K562 (cell line): Measurements from ENCODE around the gene SMC5. TPM values are rescaled to one million over a fixed set of nuclear protein-coding genes. Genes with fewer than 3 reads are reported as not detected.
A peak's percentile ranks its signal among the peaks of the same experiment; 100 is the strongest.

ENCODE experiments used
- ATAC-seq: fragments of 200-7000 bp; cut with Tn5 transposase; 3 replicates; pipeline ENCODE4 v1.9.1; 2020; ENCODE audit warnings: moderate library complexity
- BruUV-seq: library from RNA; stranded (reverse); fragments of 400-500 nt; replicated peaks from 2 replicates; lab custom pipeline; 2021; lab: Mats Ljungman, UMichigan
- CTCF ChIA-PET: fragments of 300-600 bp; formaldehyde crosslinking; extraction: SDS; loops from one replicate; lab custom pipeline; 2021; ENCODE audit warnings: low intra/inter-chr PET ratio; lab: Yijun Ruan, JAX
- POLR2A ChIA-PET: fragments of 300-600, 350-650 bp; sonication (Branson Sonifier 250); formaldehyde crosslinking; extraction: SDS; loops from one replicate; lab custom pipeline; 2021; ENCODE audit warnings: antibody characterized with exemption, inconsistent platforms; lab: Yijun Ruan, JAX
- DNase-seq, 4 experiments: peaks; one replicate each; pipeline versions ENCODE4 v3.0.0 to v3.0.0-alpha.2; 2011 to 2018; ENCODE audit warnings: low spot score in 3 of 4, mixed read lengths in 3 of 4; ENCODE audit errors: extremely low read depth in 1 of 4
- FAIRE-seq: peaks from 2 replicates; lab custom pipeline; 2011; peaks lifted over from hg19 to GRCh38; lab: Jason Lieb, UNC
- H2AFZ ChIP-seq: 2 replicates; pipeline ENCODE4 v1.6.0; 2011; ENCODE audit warnings: low read depth, low read length, control low read depth, inconsistent platforms
- H3K27ac ChIP-seq: fragments of 200-600 bp; 3 replicates; pipeline ENCODE4 v1.8.0; 2011; ENCODE audit warnings: low read depth, mild to moderate bottlenecking, control low read depth, inconsistent platforms, low read length, moderate library complexity, mixed read lengths; ENCODE audit errors: extremely low read depth
- H3K27me3 ChIP-seq, 2 experiments: fragments of 300-600 bp in 1 of 2; 2 replicates in 1 of 2; 3 replicates in 1 of 2; pipeline versions ENCODE4 v1.6.0 to v1.8.0; 2011; ENCODE audit warnings: inconsistent platforms in 2 of 2, low read length in 2 of 2, mild to moderate bottlenecking in 1 of 2, mixed read lengths in 1 of 2, moderate library complexity in 1 of 2; ENCODE audit not compliant: control insufficient read depth in 2 of 2, insufficient read depth in 2 of 2
- H3K36me3 ChIP-seq: fragments of 300-600 bp; 3 replicates; pipeline ENCODE4 v1.8.0; 2011; ENCODE audit warnings: mild to moderate bottlenecking, low read length, inconsistent platforms; ENCODE audit not compliant: control insufficient read depth, insufficient read depth
- H3K4me1 ChIP-seq, 2 experiments: fragments of 200-600 bp in 1 of 2; replicated peaks in 1 of 2; 2 replicates in 1 of 2; 3 replicates in 1 of 2; pipeline versions ENCODE4 v1.5.1 to v1.8.0; 2011; ENCODE audit warnings: inconsistent platforms in 2 of 2, low read length in 2 of 2, mild to moderate bottlenecking in 1 of 2, mixed read lengths in 1 of 2, moderate library complexity in 1 of 2; ENCODE audit not compliant: control insufficient read depth in 2 of 2, insufficient read depth in 2 of 2
- H3K4me2 ChIP-seq: 2 replicates; pipeline ENCODE4 v1.6.1; 2011; ENCODE audit warnings: low read length, control low read depth, inconsistent platforms, mixed read lengths; ENCODE audit not compliant: insufficient read depth
- H3K4me3 ChIP-seq: fragments of 200-600 bp; sonication (generic), shearing (Covaris generic); 2 replicates; pipeline ENCODE4 v1.5.1; 2016; ENCODE audit warnings: control low read depth, inconsistent platforms
- H3K79me2 ChIP-seq: fragments of 200-600 bp; 3 replicates; pipeline ENCODE4 v1.8.0; 2011; ENCODE audit warnings: low read length, inconsistent platforms; ENCODE audit not compliant: control insufficient read depth, insufficient read depth
- H3K9ac ChIP-seq, 2 experiments: 2 replicates each; pipeline versions ENCODE4 v1.6.0 to v1.6.1; 2011; ENCODE audit warnings: low read depth in 2 of 2, low read length in 2 of 2, control low read depth in 1 of 2, inconsistent platforms in 1 of 2, mild to moderate bottlenecking in 1 of 2, mixed read lengths in 1 of 2; ENCODE audit not compliant: insufficient read depth in 1 of 2
- H3K9me1 ChIP-seq: one replicate; pipeline ENCODE4 v1.6.0; 2011; ENCODE audit warnings: inconsistent platforms, mild to moderate bottlenecking, low read length, moderate library complexity; ENCODE audit not compliant: control insufficient read depth, insufficient read depth
- H3K9me3 ChIP-seq: replicated peaks from 2 replicates; pipeline ENCODE4 v1.5.1; 2011; ENCODE audit warnings: low read depth, low read length, inconsistent platforms; ENCODE audit not compliant: control insufficient read depth, insufficient read depth
- H4K20me1 ChIP-seq: replicated peaks from 2 replicates; pipeline ENCODE4 v1.6.1; 2011; ENCODE audit warnings: low read length, inconsistent platforms, mixed read lengths; ENCODE audit not compliant: control insufficient read depth, insufficient read depth
- AFF1 ChIP-seq, 2 experiments: fragments of 450-650 bp; IDR thresholded peaks; 2 replicates each; pipeline ENCODE4 v1.6.1; 2018; ENCODE audit warnings: mild to moderate bottlenecking in 2 of 2, low read depth in 1 of 2; ENCODE audit not compliant: partially characterized antibody in 2 of 2
- CBFA2T2 ChIP-seq: fragments of 450-650 bp; conservative IDR thresholded peaks from 2 replicates; pipeline ENCODE4 v1.6.1; 2017; ENCODE audit warnings: mild to moderate bottlenecking
- CHD1 ChIP-seq: fragments of 200-600 bp; sonication (generic); IDR thresholded peaks from one replicate; pipeline ENCODE4 v1.6.1; 2012; ENCODE audit warnings: mild to moderate bottlenecking, moderate library complexity, low read length, inconsistent platforms
- DACH1 ChIP-seq: fragments of 450-650 bp; IDR thresholded peaks from 2 replicates; pipeline ENCODE4 v1.6.1; 2018; ENCODE audit not compliant: partially characterized antibody
- MTA3 ChIP-seq: fragments of 450-650 bp; formaldehyde crosslinking; IDR thresholded peaks from 2 replicates; pipeline ENCODE4 v1.6.1; 2017; ENCODE audit warnings: mild to moderate bottlenecking, borderline replicate concordance
- MYC ChIP-seq, 2 experiments: fragments of 250-450 bp in 1 of 2; sonication (Bioruptor Pico) in 1 of 2; IDR thresholded peaks; 2 replicates each; pipeline versions ENCODE4 v1.5.1 to v1.6.1; 2012 to 2021; ENCODE audit warnings: low read depth in 2 of 2, borderline replicate concordance in 1 of 2, improper control_type of control experiment in 1 of 2, low read length in 1 of 2, mild to moderate bottlenecking in 1 of 2, moderate library complexity in 1 of 2
- NEUROD1 ChIP-seq: fragments of 150-350 bp; IDR thresholded peaks from 2 replicates; pipeline ENCODE4 v1.6.1; 2014; ENCODE audit warnings: borderline replicate concordance, low read length, low read depth; ENCODE audit not compliant: partially characterized antibody
- NR3C1 ChIP-seq: sonication (generic); formaldehyde crosslinking; IDR thresholded peaks from 2 replicates; pipeline ENCODE4 v1.8.1; 2022; ENCODE audit warnings: missing genetic modification reagents
- RAD21 ChIP-seq, 2 experiments: fragments of 250-450 bp in 1 of 2; fragments of 450-650 bp in 1 of 2; sonication (Bioruptor Pico) in 1 of 2; formaldehyde crosslinking in 1 of 2; IDR thresholded peaks in 1 of 2; conservative IDR thresholded peaks in 1 of 2; 2 replicates each; pipeline versions ENCODE4 v1.4.0 to v1.8.0; 2020 to 2022; ENCODE audit warnings: mild to moderate bottlenecking in 2 of 2, moderate library complexity in 1 of 2
- SAFB ChIP-seq: fragments of 200-400 bp; formaldehyde crosslinking; IDR thresholded peaks from 2 replicates; pipeline ENCODE4 v1.6.1; 2017; ENCODE audit warnings: low read depth, low read length, borderline replicate concordance
- TCF7L2 ChIP-seq: fragments of 150-350 bp; IDR thresholded peaks from 2 replicates; pipeline ENCODE4 v1.6.1; 2016; ENCODE audit warnings: low read depth, mild to moderate bottlenecking, low read length, moderate library complexity
- TRIM24 ChIP-seq, 2 experiments: fragments of 450-650 bp; IDR thresholded peaks; 2 replicates each; pipeline ENCODE4 v1.6.1; 2016
- ZBTB17 ChIP-seq: fragments of 450-650 bp; formaldehyde crosslinking; IDR thresholded peaks from 2 replicates; pipeline ENCODE4 v1.4.0; 2020; ENCODE audit warnings: mild to moderate bottlenecking
- ZHX1 ChIP-seq: fragments of 150-350 bp; conservative IDR thresholded peaks from 2 replicates; pipeline ENCODE4 v1.6.1; 2014; ENCODE audit warnings: low read length
- ZKSCAN8 ChIP-seq: fragments of 200-800 bp; sonication (Bioruptor generic); IDR thresholded peaks from 2 replicates; pipeline ENCODE4 v1.6.1; 2016; ENCODE audit warnings: missing genetic modification characterization, missing compliant biosample characterization
- WGBS: fragments of 100-300 bp; shearing (Covaris generic); methylation state at CpG from one replicate; pipeline ENCODE4 v1.1.6; 2016; ENCODE audit warnings: low coverage, mixed read lengths; ENCODE audit not compliant: insufficient coverage; ENCODE audit errors: missing lambda C conversion rate; 5-methylcytosine and 5-hydroxymethylcytosine counted together
- in situ Hi-C: fragments of 300-500 bp; cut with MboI; formaldehyde crosslinking; loops from 4 replicates; pipeline ENCODE4 v1.15.0; 2018; ENCODE audit warnings: inconsistent platforms, mixed read lengths
- intact Hi-C: fragments of 100-400 bp; cut with micrococcal nuclease; formaldehyde crosslinking; loops from 2 replicates; pipeline ENCODE4 v1.14.2; 2022
- polyA plus RNA-seq, 8 experiments: library from polyadenylated mRNA; depleted of rRNA in 4 of 8; stranded (reverse) in 5 of 8; unstranded in 3 of 8; fragments of >200 nt; fragmentation: Nextera tagmentation in 2 of 8; fragmentation: Illumina TruSeq in 1 of 8; extraction: Ambion mirVana in 2 of 8; extraction: Trizol in 1 of 8; gene quantifications; 2 replicates each; pipeline versions ENCODE4 v1.2.1 to v1.2.3, GENCODE V29; 2011 to 2014; ENCODE audit warnings: inconsistent platforms in 1 of 8, missing spikeins in 1 of 8
- total RNA-seq, 7 experiments: library from RNA; depleted of rRNA in 6 of 7; stranded (reverse); fragments of >200 nt in 6 of 7; fragmentation: Illumina TruSeq in 2 of 7; extraction: Trizol in 2 of 7; gene quantifications; 2 replicates each; pipeline versions ENCODE4 v1.2.1 to v1.2.3, GENCODE V29; 2011 to 2021; ENCODE audit warnings: low replicate concordance in 1 of 7

The SMC5 gene
- total and polyA plus RNA-seq, 9 of the 15 experiments (the other 6 are each of a cell fraction or from before 2014, with no cell fraction given), result 3.5 to 43.2 (median 21.4) TPM

GRCh38 chr9:70352802-70353201 lies 94.0 kb downstream of the SMC5 start (continued):
- peak; percentile 65 to 73 for TF ChIP-seq RAD21 (CRISPR knock-in tag; conservative IDR thresholded peaks at IDR 0.05 in 1 of 2, IDR thresholded peaks at IDR 0.05 in 1 of 2)

GRCh38 chr9:70355801-70356200 lies 97.0 kb downstream of the SMC5 start:
- H3K79me2 ChIP-seq, result no peaks in the 10 kb centered on the region
- H3K9ac ChIP-seq, result no peak overlapping the region
- CTCF ChIA-PET, result no interaction called here
- no peaks in the 10 kb centered on the region for H3K9me1 ChIP-seq
- POLR2A ChIA-PET, result interaction anchor here (0.6 kb wide), 1 partner anchor 63 kb away, joined by 3 read pairs; no protein-coding TSS in a partner anchor
- DNase-seq, result no peak
- no peaks in the 10 kb centered on the region for H4K20me1 ChIP-seq
- H3K27ac ChIP-seq, result no peak overlapping the region
- H3K4me2 ChIP-seq, result no peak overlapping the region
- FAIRE-seq, result no peak
- H3K27me3 ChIP-seq, result no peaks in the 10 kb centered on the region
- H3K9me3 ChIP-seq, result no peaks in the 10 kb centered on the region
- H2AFZ ChIP-seq, result no peak overlapping the region
- in situ Hi-C loops, result no loop called here
- no peaks in the 10 kb centered on the region for H3K4me1 ChIP-seq
- H3K4me3 ChIP-seq, result no peak overlapping the region
- H3K36me3 ChIP-seq, result peaks cover 10% of the 10 kb centered on the region; the same call in 1 of the 3 replicates
- intact Hi-C loops, result no loop called here
- no peak for ATAC-seq
- BruUV-seq, result no TSS peak
- 87% methylated on average over 3 of the region's 3 CpGs for WGBS
- no peak for TF ChIP-seq ZHX1
- TF ChIP-seq ZBTB17 (CRISPR knock-in tag), result no peak
- no peak for TF ChIP-seq NR3C1 (CRISPR knock-in tag)
- no peak for TF ChIP-seq MYC (IDR thresholded peaks at IDR 0.05; ENCODE audit: low read depth, low read length)
- no peak for TF ChIP-seq MYC (CRISPR knock-in tag; IDR thresholded peaks at IDR 0.05; ENCODE audit: borderline replicate concordance, low read depth)
- TF ChIP-seq CHD1, result no peak
- TF ChIP-seq SAFB, result no peak
- no peak for TF ChIP-seq CBFA2T2
- TF ChIP-seq TCF7L2, result no peak
- no peak for TF ChIP-seq ZKSCAN8 (CRISPR knock-in tag)
- no peak for TF ChIP-seq DACH1
- TF ChIP-seq TRIM24 (IDR thresholded peaks at IDR 0.05), result no peak
- TF ChIP-seq AFF1 (IDR thresholded peaks at IDR 0.05; ENCODE audit: low read depth in 1 of 2, partially characterized antibody in 2 of 2), result no peak
- TF ChIP-seq NEUROD1, result no peak
- no peak for TF ChIP-seq MTA3
